Measurements from ENCODE around the gene TNFSF12.

TNFSF12 gene

GRCh38 chr17:7544911-7545310 lies 3.9 kb upstream of the TNFSF12 start:
- DNase-seq: no peak

GRCh38 chr17:7549401-7550055 lies 670 bp downstream of the TNFSF12 start:
- peak; percentile 57 for DNase-seq

DNA sequence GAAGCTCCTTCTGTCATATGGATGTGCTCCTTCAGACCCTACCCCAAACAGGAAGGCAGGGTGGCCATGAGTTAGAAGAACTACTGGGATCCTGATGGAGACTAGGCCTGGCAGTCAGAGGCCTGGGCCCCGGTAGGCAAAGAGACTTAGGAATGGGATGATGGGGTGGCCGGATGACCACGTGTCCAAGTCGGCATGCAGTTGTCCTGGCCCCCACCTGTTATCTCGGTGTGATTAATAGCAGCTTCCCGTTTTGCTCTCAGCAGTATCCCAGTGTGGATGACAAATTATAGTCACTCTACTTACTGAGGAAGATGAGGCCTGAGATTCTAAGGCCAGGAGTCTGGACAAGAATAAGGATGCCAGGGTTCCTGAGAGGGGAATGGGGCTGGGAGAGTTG lies 1.5 kb downstream of the TNFSF12 start:
- DNase-seq: no peak

GRCh38 chr17:7551396-7551795 lies 2.5 kb downstream of the TNFSF12 start:
- DNase-seq: no peak

DNA sequence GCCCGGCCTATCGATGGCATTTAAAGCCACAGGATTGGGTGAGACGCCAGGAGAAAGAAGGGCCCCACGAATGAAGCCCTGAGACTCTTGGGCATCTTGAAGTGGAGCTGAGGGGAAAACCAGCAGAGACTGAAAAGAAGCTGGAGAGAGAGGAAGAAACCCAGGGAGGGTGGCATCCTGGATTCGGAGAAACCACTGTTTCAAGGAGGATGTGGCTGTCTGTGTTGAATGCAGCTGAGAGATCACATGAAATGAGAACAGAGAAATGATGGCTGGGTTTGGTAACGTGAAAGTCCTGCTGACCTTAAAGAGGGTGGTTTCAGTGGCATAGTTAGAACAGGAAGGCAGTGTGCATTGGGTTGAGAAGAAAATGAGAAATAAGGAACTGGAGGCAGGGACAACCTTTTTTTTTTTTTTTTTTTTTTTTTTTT lies 3.8 kb downstream of the TNFSF12 start:
- DNase-seq: no peak

GRCh38 chr17:7553356-7553755 lies 4.5 kb downstream of the TNFSF12 start:
- no peak for DNase-seq

DNA sequence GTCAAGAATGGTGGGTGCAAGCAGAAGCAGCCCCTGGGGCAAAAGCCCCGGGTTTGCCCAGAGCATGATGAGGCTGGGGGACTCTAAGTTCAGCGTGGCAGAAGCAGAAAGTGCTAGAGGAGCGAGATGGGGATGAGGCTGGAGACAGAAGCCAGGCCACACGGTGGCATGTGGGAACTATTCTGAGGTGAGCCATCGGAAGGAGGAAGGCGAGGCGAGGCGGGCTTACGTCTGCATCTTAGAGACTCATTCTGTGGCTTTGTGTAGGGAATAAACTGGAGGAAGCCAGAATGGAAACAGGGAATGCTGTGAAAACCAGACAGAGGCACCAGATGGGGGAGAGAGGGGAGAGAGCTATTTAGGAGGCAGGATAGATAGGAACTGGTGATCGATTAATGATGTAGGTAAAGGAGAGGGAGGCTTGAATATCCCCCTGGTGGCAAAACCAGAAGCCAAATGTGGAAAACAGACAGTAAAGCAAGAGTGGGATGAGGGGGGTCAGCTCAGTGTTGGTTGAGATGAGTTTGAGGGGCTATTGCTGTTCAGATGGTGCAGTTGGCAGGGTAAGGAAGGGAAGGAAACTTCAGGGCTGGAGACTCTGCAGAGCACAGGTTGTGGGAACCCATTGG lies 6.6 kb downstream of the TNFSF12 start:
- DNase-seq: no peak

- DNase-seq: no peak
Measured at GRCh38 chr17:7556627-7557026, 7.8 kb downstream of the TNFSF12 start.

DNA sequence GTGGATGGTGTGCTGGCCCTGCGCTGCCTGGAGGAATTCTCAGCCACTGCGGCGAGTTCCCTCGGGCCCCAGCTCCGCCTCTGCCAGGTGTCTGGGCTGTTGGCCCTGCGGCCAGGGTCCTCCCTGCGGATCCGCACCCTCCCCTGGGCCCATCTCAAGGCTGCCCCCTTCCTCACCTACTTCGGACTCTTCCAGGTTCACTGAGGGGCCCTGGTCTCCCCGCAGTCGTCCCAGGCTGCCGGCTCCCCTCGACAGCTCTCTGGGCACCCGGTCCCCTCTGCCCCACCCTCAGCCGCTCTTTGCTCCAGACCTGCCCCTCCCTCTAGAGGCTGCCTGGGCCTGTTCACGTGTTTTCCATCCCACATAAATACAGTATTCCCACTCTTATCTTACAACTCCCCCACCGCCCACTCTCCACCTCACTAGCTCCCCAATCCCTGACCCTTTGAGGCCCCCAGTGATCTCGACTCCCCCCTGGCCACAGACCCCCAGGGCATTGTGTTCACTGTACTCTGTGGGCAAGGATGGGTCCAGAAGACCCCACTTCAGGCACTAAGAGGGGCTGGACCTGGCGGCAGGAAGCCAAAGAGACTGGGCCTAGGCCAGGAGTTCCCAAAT lies 8.4 kb downstream of the TNFSF12 start:
- DNase-seq: no peak

DNA sequence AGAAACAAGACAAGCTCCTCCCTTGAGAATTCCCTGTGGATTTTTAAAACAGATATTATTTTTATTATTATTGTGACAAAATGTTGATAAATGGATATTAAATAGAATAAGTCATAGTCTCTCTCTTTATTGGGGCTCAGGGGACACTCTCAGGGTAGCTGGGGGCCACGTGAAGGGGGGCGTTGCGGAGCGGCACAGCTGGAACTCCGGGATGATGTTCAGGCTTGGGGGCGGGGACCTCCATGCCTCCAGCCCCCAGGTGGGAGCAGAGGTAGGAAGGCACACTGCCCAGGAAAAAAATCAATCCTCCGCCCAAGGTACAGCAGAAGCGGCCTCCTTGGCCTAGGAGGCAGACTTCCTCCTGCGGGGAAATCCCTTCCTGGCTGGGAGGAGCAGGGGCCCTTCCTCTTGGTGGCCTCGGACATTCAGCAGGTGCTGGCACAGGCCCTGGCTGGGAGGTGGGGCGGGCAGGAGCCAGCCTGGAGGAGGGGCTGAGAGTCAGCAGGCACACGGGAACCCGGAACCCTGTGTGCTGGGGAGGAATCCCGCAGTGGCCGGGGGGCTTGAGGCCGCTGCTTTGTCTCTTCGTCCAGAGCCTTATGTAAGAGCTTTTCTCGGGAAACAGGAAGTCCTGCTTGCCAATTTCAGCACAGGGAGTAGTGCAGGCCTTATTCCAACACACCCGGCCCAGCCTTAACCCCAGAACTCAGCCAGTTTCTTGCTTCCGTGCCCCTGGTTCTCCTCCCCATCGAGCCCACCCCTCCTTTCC lies 9.1 kb downstream of the TNFSF12 start:
- DNase-seq: no peak

DNA sequence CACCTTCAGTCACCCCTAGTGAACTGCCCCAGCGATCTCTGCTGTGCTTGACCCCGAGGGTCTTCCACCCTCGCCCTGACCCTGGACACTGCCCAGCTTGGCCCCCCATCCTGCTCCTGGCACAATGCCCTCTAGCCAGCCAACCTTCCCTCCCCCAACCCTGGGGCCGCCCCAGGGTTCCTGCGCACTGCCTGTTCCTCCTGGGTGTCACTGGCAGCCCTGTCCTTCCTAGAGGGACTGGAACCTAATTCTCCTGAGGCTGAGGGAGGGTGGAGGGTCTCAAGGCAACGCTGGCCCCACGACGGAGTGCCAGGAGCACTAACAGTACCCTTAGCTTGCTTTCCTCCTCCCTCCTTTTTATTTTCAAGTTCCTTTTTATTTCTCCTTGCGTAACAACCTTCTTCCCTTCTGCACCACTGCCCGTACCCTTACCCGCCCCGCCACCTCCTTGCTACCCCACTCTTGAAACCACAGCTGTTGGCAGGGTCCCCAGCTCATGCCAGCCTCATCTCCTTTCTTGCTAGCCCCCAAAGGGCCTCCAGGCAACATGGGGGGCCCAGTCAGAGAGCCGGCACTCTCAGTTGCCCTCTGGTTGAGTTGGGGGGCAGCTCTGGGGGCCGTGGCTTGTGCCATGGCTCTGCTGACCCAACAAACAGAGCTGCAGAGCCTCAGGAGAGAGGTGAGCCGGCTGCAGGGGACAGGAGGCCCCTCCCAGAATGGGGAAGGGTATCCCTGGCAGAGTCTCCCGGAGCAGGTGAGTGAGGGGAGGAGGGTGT lies 9.9 kb downstream of the TNFSF12 start, which contains the start of gene TNFSF13:
TSS of gene TNFSF13 (plus strand) at position 207 of the 776 bp plus-strand sequence. CDS start at position 497, 290 bp downstream.
- no peak for DNase-seq

GRCh38 chr17:7559320-7560171 lies 10.7 kb downstream of the TNFSF12 start:
- DNase-seq: no peak

- DNase-seq: peak; percentile 74
Measured at GRCh38 chr17:7560172-7561027, 11.5 kb downstream of the TNFSF12 start.

- DNase-seq: peak; percentile 93
Measured at GRCh38 chr17:7561028-7561575, 12.2 kb downstream of the TNFSF12 start.

DNA sequence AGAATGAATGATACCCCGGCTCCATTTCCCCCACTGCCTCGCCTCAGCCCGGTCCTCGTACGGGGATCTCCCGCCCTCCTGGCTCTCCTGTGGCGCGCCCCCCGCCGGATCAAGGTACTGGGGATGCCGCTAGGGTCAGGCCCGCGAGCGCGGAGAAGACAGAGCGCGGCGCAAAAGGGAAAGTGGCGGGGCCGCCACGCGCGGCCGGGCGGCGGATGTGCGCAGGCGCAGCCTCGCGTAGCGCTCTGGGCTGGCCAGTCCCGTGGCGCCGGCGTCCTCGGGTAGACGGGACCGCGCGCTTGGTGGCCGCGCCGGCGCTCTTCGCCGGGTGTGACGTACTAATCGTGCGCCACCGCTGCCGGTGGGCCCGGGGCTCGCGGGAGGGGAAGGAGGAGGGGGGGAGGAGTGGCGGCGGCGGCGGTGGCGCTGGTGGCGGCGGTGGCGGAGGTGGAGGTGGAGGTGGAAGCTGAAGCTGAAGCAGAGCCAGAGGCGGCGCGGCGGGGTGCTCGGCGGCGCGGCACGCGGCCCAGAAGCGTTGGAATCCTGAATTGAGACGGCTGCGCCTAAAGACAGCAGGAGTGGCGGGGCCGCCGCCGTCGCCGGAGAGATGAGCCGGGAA lies 12.8 kb downstream of the TNFSF12 start, which contains the start of gene SENP3:
TSS of gene SENP3 (plus strand) at position 331 of the 619 bp plus-strand sequence. CDS start 1,158 bp downstream, outside the sequence.
- DNase-seq: peak; percentile 94

- no peak for DNase-seq
Measured at GRCh38 chr17:7562208-7562605, 13.3 kb downstream of the TNFSF12 start.

GRCh38 chr17:7563115-7563869 lies 14.4 kb downstream of the TNFSF12 start:
- no peak for DNase-seq

DNA sequence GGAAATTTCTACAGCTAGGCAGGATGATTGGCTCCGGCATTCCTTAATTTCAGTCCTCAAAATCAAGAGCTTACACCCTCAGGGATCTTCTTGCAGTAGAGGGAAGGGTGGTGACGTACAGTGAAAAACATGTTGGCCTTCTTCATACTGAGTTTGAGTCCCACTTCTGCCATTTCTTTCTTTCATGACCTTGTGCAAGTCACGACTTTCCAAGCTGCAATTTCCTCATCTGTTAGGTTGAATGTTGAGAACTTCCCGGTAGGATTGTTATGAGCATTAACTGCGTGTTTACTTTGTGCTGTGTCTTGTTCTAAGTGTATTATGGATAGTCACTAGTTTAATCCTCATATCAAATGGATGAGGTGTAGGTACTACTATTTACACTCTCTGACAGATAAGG lies 20.7 kb downstream of the TNFSF12 start:
- DNase-seq: no peak

DNA sequence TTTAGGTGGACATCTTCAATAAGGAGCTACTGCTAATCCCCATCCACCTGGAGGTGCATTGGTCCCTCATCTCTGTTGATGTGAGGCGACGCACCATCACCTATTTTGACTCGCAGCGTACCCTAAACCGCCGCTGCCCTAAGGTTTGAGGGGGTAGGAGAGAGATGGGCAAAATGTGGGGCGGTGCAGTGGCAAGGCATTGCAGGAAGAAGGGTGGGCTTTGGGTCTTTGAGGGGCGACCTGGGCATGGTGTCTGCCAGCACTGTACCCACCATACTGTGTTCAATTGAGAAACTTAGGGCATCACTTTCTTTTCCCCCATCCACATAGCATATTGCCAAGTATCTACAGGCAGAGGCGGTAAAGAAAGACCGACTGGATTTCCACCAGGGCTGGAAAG lies 21.5 kb downstream of the TNFSF12 start:
- DNase-seq: no peak

Data from retina (tissue), 1 donor.